Dendritic cell treated with granulocyte-macrophage colony-stimulating factor and Interleukin-4, amounts not matched to agents 40 ng/mL and 50 ng/mL, for 4 days (primary cell): ENCODE measurements around the gene SPINK6.

Experiments used
- H3K27ac Mint-ChIP-seq: one replicate; pipeline ENCODE4 v1.8.0; 2022; ENCODE audit warnings: mild to moderate bottlenecking, mixed read lengths
- H3K27me3 Mint-ChIP-seq: one replicate; pipeline ENCODE4 v1.8.0; 2022; ENCODE audit warnings: mild to moderate bottlenecking, mixed read lengths
- H3K36me3 Mint-ChIP-seq: one replicate; pipeline ENCODE4 v1.8.0; 2022; ENCODE audit warnings: low read depth, mixed read lengths
- H3K4me1 Mint-ChIP-seq: one replicate; pipeline ENCODE4 v1.8.0; 2022; ENCODE audit warnings: low read depth, mixed read lengths
- H3K4me3 Mint-ChIP-seq: one replicate; pipeline ENCODE4 v1.8.0; 2022; ENCODE audit warnings: mild to moderate bottlenecking, moderate library complexity, mixed read lengths
- H3K9me3 Mint-ChIP-seq: one replicate; pipeline ENCODE4 v1.8.0; 2022; ENCODE audit warnings: mixed read lengths
- intact Hi-C: fragments of 100-400 bp; cut with micrococcal nuclease; formaldehyde crosslinking; loops from one replicate; pipeline ENCODE4 v1.15.0; 2022

SPINK6 gene

DNA sequence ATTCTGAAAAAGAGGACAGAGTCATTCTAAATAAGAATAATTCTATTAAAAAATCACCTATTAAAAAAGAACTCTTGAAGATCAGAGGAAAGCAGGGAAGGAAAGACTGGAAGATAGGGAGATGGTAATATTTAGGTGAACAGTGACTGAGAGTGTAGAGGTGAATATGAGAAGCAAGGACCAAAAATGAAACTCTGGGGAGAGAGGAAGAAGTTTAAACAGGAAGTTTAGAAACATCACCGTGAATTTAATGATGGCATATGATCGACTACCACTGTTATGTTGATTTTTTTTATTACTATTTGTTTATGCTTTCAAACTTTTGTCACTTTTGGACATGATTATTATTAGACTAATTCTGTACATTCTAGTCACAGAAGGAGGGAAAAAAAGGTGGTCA is 1.7 kb upstream of the SPINK6 start:
- no peaks in the 10 kb centered on the region for H3K27me3 Mint-ChIP-seq
- no peak overlapping the region for H3K27ac Mint-ChIP-seq
- H3K9me3 Mint-ChIP-seq = no peaks in the 10 kb centered on the region
- no peaks in the 10 kb centered on the region for H3K36me3 Mint-ChIP-seq
- H3K4me3 Mint-ChIP-seq = no peak overlapping the region
- intact Hi-C loops = no loop called here
- H3K4me1 Mint-ChIP-seq = peaks cover 18% of the 10 kb centered on the region

DNA sequence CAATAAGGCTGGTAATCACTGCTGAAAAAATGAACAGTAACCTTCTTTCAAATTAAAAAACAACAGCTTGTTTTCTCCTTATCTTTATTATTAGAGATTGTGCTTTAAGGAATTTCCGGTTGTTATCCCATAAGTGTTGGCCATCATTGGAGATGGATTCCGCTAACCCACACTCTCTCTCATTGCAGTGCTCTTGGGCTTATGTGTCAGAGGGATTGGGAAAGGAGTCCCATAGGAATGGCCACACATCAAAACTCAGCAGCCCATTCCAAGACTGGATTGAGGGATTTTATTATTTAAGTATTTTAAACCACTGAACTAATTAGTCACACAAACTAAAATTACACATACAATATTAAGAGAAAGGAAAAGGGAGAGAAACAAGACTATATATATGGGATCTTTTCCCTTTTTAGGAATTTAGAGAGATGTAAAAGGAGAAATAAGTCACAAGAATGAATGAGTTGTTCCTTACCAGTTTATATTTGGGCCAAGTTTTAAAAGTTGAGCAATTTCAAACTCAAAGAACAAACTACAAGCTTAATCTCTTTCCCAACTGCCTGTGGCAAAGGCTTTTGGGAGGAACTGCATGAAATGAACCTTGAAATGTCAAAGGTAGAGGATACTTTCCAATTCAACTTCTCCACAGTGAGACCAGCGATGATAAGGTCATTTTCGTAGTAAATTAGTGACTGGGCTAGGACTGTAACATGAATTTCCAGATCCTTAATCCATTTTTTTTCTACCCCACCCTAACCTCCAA is 2.4 kb downstream of the SPINK6 start:
- intact Hi-C loops = no loop called here
- Mint-ChIP-seq H3K9me3 (no peaks in the 10 kb centered on the region), H3K27me3 (no peaks in the 10 kb centered on the region), H3K27ac (no peak overlapping the region), H3K4me1 (peaks cover 25% of the 10 kb centered on the region), H3K36me3 (no peaks in the 10 kb centered on the region), H3K4me3 (no peak overlapping the region)

DNA sequence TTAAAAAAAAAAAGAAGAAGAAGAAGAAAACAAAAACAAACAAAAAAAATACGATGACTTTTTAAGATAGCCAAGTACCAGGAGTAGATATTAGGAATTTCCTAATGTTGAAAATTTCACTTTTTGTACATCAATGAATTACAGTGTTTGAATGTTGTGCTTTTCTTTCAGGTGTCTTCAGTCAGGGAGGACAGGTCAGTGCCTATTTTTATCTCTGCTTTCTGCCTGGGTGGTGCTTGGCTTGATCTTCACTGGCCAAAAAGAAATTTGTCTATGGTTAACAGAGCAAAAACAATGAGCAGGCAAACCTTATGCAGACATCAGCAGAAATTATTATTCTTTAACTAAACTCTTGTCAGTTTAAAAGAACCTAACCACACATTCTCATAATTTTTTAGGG is 3.0 kb downstream of the SPINK6 start:
- H3K9me3 Mint-ChIP-seq = no peaks in the 10 kb centered on the region
- no peak overlapping the region for H3K27ac Mint-ChIP-seq
- intact Hi-C loops = no loop called here
- H3K4me3 Mint-ChIP-seq = no peak overlapping the region
- peaks cover 25% of the 10 kb centered on the region for H3K4me1 Mint-ChIP-seq
- H3K36me3 Mint-ChIP-seq = no peaks in the 10 kb centered on the region
- no peaks in the 10 kb centered on the region for H3K27me3 Mint-ChIP-seq

DNA sequence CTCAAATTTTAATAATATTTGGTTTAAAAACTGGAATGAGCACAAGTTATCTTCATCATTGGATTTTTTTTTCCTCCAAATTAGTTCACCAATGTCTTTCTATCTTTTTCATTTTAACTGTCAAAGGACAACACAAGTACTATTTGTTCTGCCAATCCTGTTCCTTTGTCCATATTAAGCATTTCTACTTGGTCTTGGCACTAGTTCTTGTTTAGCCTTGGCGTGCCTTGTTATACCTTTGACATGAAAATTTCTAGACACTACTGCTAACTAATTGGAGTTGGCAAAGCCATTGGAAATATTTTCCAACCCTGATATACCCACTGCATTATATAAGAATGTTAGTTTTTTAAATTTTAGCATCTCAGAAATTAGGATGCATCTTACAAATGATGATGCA is 3.8 kb downstream of the SPINK6 start:
- H3K4me3 Mint-ChIP-seq = no peak overlapping the region
- peaks cover 17% of the 10 kb centered on the region for H3K4me1 Mint-ChIP-seq
- intact Hi-C loops = no loop called here
- no peaks in the 10 kb centered on the region for H3K27me3 Mint-ChIP-seq
- H3K27ac Mint-ChIP-seq = no peak overlapping the region
- H3K9me3 Mint-ChIP-seq = no peaks in the 10 kb centered on the region
- no peaks in the 10 kb centered on the region for H3K36me3 Mint-ChIP-seq

DNA sequence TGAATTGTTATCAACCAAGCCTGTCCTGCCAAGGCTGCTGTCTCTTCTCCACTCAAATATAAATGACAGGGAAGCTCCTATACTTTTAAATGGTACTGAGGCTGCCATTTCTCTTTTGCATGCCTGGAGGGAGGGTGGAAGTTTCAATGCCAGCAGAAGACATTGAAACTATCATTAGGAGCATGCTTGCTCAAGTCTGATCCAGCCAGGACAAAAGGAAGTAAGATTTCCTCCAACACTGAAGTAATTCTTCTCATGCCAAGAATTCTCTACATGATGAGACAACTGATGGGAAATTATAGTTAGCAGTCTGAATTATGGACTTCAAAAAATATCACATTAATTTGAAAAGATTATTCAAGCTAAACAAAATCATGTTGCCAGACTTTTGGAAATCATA is 5.4 kb downstream of the SPINK6 start:
- intact Hi-C loops = no loop called here
- H3K4me3 Mint-ChIP-seq = no peak overlapping the region
- H3K9me3 Mint-ChIP-seq = no peaks in the 10 kb centered on the region
- peaks cover 17% of the 10 kb centered on the region for H3K4me1 Mint-ChIP-seq
- no peak overlapping the region for H3K27ac Mint-ChIP-seq
- no peaks in the 10 kb centered on the region for H3K27me3 Mint-ChIP-seq
- H3K36me3 Mint-ChIP-seq = no peaks in the 10 kb centered on the region

DNA sequence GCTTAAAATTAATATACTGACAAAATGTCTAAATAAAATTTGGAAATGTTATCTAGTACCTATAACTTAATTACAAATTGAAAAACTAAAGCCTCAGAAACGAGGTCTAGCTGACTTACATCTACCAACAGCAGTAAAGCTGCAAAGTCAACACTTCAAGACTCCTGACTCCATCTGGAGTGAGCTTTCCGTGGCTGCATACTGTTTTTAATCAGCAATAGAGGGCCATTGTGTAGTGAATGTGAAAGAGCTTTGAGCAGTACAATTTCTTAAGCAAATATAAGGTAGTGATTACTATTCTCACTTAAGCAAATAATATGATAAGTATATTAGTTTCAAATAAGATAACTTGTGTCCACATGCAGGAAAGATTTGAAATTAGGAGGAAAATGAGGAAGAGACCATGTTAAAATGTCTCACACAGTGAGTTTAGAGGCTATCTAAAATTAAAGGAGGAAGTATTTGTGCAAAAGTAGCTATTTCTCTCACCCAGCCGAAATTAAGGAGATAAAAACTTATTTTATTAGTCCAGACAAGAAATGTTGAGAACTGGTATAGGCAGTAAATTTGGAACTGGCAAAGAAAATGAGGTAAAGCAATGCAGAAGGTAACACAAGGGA is 6.4 kb downstream of the SPINK6 start:
- Mint-ChIP-seq H3K9me3 (no peaks in the 10 kb centered on the region), H3K27me3 (no peaks in the 10 kb centered on the region), H3K27ac (peak overlapping the region; percentile 56), H3K36me3 (no peaks in the 10 kb centered on the region), H3K4me3 (no peak overlapping the region), H3K4me1 (peaks cover 17% of the 10 kb centered on the region)
- intact Hi-C loops = no loop called here

DNA sequence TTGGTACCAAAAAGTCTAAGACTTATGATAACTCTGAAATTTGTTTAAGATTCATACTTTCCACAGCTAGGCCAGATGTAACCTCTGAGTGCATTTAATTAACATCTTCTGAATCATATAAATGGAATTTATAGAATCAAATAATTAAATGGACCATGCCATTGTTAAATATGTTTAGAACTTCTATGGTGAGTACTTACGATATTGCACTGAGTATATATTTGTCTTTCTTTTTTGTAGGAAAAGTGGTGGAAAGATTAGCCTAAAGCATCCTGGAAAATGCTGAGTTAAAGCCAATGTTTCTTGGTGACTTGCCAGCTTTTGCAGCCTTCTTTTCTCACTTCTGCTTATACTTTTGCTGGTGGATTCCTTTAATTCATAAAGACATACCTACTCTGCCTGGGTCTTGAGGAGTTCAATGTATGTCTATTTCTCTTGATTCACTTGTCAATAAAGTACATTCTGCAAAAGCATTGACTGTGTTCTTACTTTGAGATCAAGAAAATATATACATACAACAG is 11.9 kb downstream of the SPINK6 start:
- peaks cover 7% of the 10 kb centered on the region for H3K4me1 Mint-ChIP-seq
- no peak overlapping the region for H3K4me3 Mint-ChIP-seq
- H3K27ac Mint-ChIP-seq = peak overlapping the region; percentile 39
- no peaks in the 10 kb centered on the region for H3K9me3 Mint-ChIP-seq
- no peaks in the 10 kb centered on the region for H3K27me3 Mint-ChIP-seq
- H3K36me3 Mint-ChIP-seq = no peaks in the 10 kb centered on the region
- intact Hi-C loops = no loop called here

DNA sequence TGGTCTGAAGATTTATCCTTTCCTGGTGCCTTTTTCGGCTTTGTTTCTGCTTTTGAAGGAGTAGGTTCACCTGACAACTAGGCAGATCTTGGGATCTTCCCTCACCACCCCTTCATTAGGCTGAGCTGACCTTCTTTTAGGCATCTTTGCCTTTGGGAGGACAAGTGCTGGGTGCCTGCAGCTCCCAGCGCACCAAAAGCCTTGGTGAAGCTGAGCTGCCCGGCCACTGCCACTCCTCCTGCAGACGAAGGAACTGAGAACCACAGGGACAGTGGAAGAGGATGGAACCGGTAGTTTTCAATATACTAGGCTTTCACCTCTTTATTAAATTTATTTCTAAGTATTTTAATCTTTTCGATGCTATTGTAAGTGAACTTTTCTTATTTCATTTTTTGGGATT is 18.7 kb downstream of the SPINK6 start:
- H3K9me3 Mint-ChIP-seq = no peaks in the 10 kb centered on the region
- intact Hi-C loops = no loop called here
- no peak overlapping the region for H3K27ac Mint-ChIP-seq
- peaks cover 8% of the 10 kb centered on the region for H3K27me3 Mint-ChIP-seq
- H3K4me1 Mint-ChIP-seq = peaks cover 6% of the 10 kb centered on the region
- H3K4me3 Mint-ChIP-seq = no peak overlapping the region
- no peaks in the 10 kb centered on the region for H3K36me3 Mint-ChIP-seq

DNA sequence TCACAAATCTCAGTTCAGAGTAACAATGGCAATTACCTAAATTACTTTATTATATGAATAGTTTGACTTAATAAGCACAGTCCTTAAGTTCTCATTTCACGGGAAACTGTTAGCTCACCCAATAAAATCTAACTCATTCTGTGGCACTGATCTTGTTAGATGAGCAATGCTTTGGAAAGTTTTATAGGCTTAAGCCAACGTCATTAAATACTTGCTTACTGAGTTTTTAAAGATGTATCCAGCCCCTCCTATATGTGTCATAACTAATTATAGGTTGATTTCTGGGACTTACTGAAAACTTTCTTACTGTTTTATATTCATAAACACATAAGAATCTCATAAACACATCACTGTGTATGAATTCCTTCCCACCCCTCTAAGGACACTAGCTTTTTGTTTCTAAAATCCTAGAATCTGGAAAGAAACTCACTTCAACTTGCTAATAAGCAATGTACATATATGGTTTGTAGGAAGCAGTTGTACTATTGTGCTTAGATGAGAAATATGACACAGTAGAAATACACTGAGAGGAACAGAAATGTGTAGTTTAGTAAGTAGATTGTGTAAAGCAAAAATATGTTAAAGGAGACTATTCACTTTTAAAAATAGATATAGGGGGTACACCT is 21.4 kb downstream of the SPINK6 start:
- Mint-ChIP-seq H3K36me3 (no peaks in the 10 kb centered on the region), H3K27me3 (peaks cover 8% of the 10 kb centered on the region), H3K4me1 (no peaks in the 10 kb centered on the region), H3K27ac (no peak overlapping the region), H3K9me3 (no peaks in the 10 kb centered on the region), H3K4me3 (no peak overlapping the region)
- intact Hi-C loops = no loop called here

DNA sequence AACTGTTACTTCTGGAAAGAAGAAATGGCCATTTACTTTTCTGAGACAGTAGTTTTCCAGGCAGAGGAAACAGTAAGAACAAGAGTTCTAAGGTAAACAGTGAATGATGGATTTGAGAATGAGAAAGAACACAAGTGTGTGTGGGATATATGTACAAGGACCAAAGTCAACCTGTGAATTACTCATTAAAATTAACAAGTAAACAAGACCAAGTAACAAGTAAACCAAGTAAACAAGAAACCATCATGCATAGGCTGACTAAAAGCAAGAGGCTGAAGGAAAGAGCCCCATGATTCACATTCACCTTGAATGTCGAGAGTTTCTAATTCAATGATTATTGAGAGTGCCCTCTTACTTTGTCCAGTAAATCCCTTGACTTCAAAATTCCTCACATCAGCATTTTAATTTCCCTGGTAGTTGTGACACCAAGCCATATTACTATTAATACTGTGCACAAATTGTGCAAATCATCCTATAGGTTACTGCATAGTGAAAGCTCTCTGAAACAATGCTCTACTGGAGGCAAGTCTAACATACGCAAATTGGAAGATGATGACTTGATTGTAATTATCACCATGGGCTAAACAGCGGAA is 25.6 kb downstream of the SPINK6 start:
- Mint-ChIP-seq H3K9me3 (no peaks in the 10 kb centered on the region), H3K36me3 (no peaks in the 10 kb centered on the region), H3K27me3 (peaks cover 5% of the 10 kb centered on the region), H3K4me3 (no peak overlapping the region), H3K4me1 (no peaks in the 10 kb centered on the region), H3K27ac (no peak overlapping the region)
- intact Hi-C loops = no loop called here

DNA sequence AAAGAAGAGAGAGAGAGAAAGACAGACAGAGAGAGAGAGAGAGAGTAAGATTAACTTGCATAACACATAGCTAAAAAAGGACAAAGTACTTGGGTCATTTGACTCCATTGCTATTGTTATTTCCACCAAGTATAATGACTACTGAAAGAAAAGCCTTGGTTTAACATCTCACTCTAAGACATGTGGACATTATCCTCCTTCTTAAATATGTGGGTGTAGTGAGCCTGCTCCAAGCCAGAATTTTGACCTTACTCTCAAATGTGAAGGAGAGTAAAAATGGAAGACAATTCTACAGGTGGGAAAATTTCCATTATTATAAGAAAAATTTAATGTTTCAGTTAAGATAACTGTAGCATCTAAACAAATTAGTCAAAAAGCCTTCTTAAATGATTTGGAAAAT is 27.0 kb downstream of the SPINK6 start:
- Mint-ChIP-seq H3K27me3 (peaks cover 5% of the 10 kb centered on the region), H3K4me1 (no peaks in the 10 kb centered on the region), H3K9me3 (no peaks in the 10 kb centered on the region), H3K4me3 (no peak overlapping the region), H3K27ac (no peak overlapping the region), H3K36me3 (no peaks in the 10 kb centered on the region)
- intact Hi-C loops = no loop called here

DNA sequence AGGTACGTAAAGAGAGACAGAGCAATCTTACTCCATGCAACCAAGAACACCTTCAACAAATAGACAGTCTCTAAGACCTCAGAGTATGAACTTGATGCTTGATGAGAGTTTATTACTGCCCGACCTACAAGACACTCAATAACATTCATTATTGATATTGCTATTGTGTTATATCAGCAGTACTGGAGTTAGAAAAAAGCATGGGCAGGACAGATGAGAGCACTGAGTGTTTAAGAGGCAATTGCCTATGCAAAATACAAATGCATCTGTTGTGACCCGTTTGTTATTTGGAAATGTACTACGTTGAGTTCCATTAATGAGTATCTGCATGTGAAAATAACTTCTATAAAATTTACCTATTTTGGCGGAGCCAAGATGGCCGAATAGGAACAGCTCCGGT is 27.4 kb downstream of the SPINK6 start:
- Mint-ChIP-seq H3K36me3 (no peaks in the 10 kb centered on the region), H3K27ac (no peak overlapping the region), H3K4me1 (no peaks in the 10 kb centered on the region), H3K27me3 (peaks cover 4% of the 10 kb centered on the region), H3K4me3 (no peak overlapping the region), H3K9me3 (no peaks in the 10 kb centered on the region)
- intact Hi-C loops = no loop called here

DNA sequence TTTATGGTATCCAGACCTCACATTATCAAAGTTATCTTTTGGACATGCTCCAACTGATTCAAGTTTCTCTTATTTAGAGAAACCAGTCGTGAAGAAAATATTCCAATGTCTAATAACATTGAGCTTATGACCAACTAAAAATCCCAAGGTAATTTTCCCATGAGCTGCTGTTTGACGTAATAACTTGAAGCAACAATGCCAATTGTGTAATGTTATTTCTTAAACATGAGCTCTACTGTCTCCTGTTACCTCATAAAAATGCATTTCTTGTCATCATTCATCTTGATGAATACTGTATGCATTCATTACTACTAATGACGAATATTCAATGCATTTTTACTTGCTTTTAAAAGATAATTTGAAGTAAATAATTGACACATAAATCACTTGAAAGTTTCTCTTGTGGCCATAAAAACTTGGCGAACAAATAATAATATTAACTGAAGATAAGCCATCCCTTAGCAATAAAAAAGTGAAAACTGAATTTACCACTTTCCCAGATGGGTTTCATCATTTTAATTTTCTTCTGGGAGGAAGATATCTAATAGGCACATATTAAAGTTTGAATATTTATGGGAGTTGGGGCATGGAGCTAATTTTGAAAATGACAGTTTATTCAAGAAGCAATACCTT is 35.1 kb downstream of the SPINK6 start:
- no peaks in the 10 kb centered on the region for H3K9me3 Mint-ChIP-seq
- intact Hi-C loops = no loop called here
- H3K27me3 Mint-ChIP-seq = peaks cover 1% of the 10 kb centered on the region
- no peaks in the 10 kb centered on the region for H3K36me3 Mint-ChIP-seq
- H3K4me1 Mint-ChIP-seq = no peaks in the 10 kb centered on the region
- no peak overlapping the region for H3K4me3 Mint-ChIP-seq
- H3K27ac Mint-ChIP-seq = no peak overlapping the region

DNA sequence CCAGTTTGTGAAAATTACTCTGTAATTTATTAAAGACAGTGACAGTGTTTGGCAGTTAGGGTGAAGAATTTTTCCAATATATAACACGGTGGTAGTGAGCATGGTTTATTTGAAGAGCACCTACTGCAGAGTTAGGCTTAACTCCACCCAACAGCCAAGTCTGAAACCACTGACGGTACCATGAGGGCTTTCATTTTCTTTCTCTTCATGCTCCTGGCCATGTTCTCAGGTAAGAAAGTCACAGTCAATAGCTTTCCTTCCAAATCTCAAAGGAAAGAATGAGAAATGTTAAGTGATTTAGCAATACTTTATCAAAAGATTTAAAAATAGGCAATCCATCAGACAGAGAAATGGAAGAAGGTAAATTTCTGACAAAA is 35.6 kb downstream of the SPINK6 start, which contains the start of gene MARCOL:
Gene MARCOL, plus strand, starts transcription at position 108 of the 377 bp plus-strand sequence. Its CDS starts 73 bp downstream, at position 181.
- no peaks in the 10 kb centered on the region for H3K9me3 Mint-ChIP-seq
- H3K27me3 Mint-ChIP-seq = peaks cover 3% of the 10 kb centered on the region
- H3K4me1 Mint-ChIP-seq = no peaks in the 10 kb centered on the region
- no peaks in the 10 kb centered on the region for H3K36me3 Mint-ChIP-seq
- H3K27ac Mint-ChIP-seq = no peak within 1 kb of the TSS
- intact Hi-C loops = no loop called here
- no peak within 1 kb of the TSS for H3K4me3 Mint-ChIP-seq
